ENCODE data around the gene SLC45A3.

DNA sequence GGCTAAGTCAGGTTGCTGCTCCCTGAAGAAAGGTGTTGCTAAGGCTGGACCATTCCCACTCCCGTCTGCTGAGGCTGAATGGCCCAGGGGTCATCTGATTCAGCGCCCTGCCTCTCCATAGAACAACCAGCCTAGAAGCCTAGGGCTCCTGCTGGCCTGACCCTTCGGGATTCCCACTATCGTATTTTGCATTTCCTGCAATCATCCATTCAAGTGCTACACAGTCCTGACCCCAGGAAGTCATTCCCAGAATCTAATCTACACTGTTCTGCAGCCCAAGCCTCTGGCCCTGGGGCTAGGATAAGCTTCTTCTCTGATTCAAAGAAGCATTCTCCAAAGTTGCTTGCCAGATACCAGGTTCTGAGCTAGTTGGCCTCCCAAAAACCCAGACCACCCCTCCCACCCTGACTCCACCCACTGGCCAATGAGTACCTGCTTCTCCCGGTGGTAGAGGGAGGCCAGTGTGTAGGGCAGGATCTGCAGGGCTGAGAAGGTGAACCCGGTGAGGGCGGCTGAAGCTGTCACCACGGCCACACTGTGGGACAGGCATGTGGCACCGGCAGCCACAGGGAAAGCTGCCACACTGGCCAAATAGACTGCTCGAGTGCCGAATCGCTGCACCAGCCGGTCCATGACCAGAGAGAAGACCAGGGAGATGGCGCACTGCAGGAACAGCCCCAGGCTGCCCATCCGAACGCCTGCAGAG is 18.7 kb downstream of the SLC45A3 start:
- TF ChIP-seq CTCF (IDR thresholded peaks at IDR 0.05 in 4 of 5, conservative IDR thresholded peaks at IDR 0.05 in 1 of 5) (no peak), POLR2A (IDR thresholded peaks at IDR 0.05) (no peak)
